SK-MEL-5 (cell line): ENCODE data around the gene PRRG1. TPM values are rescaled to one million over a fixed set of nuclear protein-coding genes. Genes with fewer than 3 reads are reported as not detected.
A peak's percentile ranks its signal among the peaks of the same experiment; 100 is the strongest.
"Not testable (repeated sequence)": the region's sequence is repeated elsewhere in the genome, so short reads cannot be mapped to it uniquely, and the experiment has no call there.

ENCODE experiments used
- DNase-seq: peaks from one replicate; pipeline ENCODE4 v3.0.0-alpha.2; 2016; ENCODE audit warnings: low read depth, low spot score
- in situ Hi-C: cut with HindIII; loops from 2 replicates; pipeline ENCODE4 v1.10.0; 2016; ENCODE audit warnings: low sequenced_read_pairs, high pct_unique_total_duplicates, low pct_unique_long_range_greater_than_20kb
- polyA plus RNA-seq, 2 experiments: library from polyadenylated mRNA; depleted of rRNA; stranded (reverse); fragments of >200 nt; gene quantifications; 2 replicates each; pipeline ENCODE4 v1.2.3, GENCODE V29; 2015
- total RNA-seq: library from RNA; depleted of rRNA; stranded (reverse); fragments of >200 nt; shearing (Covaris generic); gene quantifications from 2 replicates; pipeline ENCODE4 v1.2.3, GENCODE V29; 2014; rRNA removed

PRRG1 gene
- 15.2 and 17.6 TPM in 2 replicates for total RNA-seq
- 11.7 and 13.9 TPM in 2 replicates for polyA plus RNA-seq (2015; cell fraction: cytosol; rRNA removed)
- polyA plus RNA-seq (2015; cell fraction: nucleus; rRNA removed), result 3.8 and 10.3 TPM in 2 replicates

- DNase-seq, result peak; percentile 81
- in situ Hi-C loops, result no loop called here
Measured at GRCh38 chrX:37349221-37350033, at the start of gene PRRG1. Gene PRRG1, plus strand, starts transcription at chrX:37349364. Its CDS starts 56,886 bp downstream, at chrX:37406250.

GRCh38 chrX:37302569-37302968 lies 46.6 kb upstream of the PRRG1 start:
- in situ Hi-C loops, result no loop called here
- DNase-seq, result peak; percentile 50

GRCh38 chrX:37305238-37305637 lies 43.9 kb upstream of the PRRG1 start:
- in situ Hi-C loops, DNase-seq: not testable (repeated sequence)

- DNase-seq, result no peak
- in situ Hi-C loops, result no loop called here
Measured at GRCh38 chrX:37314531-37314930, 34.6 kb upstream of the PRRG1 start.

GRCh38 chrX:37315511-37316248 lies 33.5 kb upstream of the PRRG1 start:
- no peak for DNase-seq
- in situ Hi-C loops, result no loop called here

GRCh38 chrX:37320541-37321203 lies 28.5 kb upstream of the PRRG1 start:
- DNase-seq, result no peak
- in situ Hi-C loops, result no loop called here

DNA sequence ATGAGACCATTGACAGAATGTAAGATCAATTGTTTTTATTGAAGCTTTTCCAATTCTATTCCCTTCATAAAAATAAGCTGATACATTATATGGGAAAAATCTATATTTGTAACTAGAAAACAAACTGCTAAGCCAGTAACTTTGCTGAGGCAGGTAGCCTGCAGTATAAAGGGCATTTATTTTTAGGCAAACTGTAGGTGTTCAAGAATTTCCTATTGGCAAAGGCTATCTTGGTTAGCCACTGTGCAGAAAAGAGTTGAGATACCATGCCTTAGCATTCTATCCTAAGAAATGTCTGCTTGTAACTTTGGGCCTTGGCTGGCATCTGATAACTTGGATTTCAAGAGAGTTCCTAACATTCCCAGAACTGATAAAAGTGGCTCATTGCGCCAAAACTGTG lies 18.5 kb upstream of the PRRG1 start:
- in situ Hi-C loops, result no loop called here
- DNase-seq, result no peak

DNA sequence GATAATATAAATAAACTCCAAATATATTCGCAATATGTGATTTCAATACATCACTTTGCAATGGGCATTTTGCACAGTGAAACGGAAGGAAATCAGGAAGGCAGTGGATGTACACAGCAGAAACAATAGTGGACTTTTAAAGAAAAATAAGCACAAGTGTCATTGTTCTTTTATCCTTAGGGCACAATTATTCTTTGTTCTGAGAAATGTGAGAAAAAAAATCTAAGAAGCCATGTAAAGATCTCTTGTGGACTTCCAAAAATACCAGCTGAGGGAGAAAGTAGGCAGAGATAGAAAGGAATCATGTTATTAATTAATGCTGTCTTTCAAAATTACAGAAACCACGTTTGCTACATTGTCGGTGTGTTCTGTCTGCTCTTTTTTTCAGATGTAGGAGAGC lies 17.6 kb upstream of the PRRG1 start:
- DNase-seq, result peak; percentile 25
- in situ Hi-C loops, result no loop called here

DNA sequence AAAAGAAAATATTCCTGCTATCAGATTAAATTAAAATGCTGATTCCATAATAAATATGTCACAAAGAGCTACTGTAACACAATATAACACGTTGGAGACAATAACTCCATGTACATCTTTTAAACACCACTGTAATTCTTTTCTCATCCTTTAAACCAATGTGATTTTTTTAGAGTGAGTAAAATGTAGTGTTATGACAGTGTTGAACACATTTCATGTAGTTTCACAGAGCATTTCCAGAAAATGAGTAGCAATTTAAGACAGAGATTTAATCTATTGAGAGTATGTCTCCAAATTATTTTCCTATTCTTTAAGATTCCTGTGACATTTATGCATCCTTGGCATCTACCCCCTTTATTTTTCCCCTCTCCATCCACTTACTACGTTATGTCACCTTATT lies 17.1 kb upstream of the PRRG1 start:
- in situ Hi-C loops, result no loop called here
- no peak for DNase-seq

GRCh38 chrX:37332987-37333658 lies 16.0 kb upstream of the PRRG1 start:
- in situ Hi-C loops, result no loop called here
- no peak for DNase-seq

DNA sequence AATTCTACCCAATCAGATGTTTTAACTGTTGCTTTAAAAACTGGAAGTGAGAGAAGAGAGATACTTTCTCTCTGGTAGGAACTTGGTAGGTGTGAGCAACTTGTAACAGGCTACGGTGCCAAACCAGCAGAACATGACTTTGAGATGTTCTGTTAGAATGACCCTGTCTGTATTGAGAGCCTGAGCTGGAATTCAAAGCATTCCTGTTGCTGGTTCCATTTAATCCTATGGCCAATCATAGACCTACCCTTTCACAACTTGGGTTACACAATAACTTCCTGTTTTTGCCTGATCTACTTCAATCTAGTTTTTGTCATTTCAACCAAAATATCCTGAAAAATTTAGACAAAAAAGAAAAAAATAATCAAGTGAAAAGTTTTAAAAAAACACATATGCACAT lies 1.7 kb upstream of the PRRG1 start:
- DNase-seq, result peak; percentile 42
- in situ Hi-C loops, result no loop called here

- in situ Hi-C loops, result no loop called here
- DNase-seq, result peak; percentile 13
Measured at GRCh38 chrX:37348231-37348970, 763 bp upstream of the PRRG1 start.

GRCh38 chrX:37348971-37349220 lies 268 bp upstream of the PRRG1 start:
- DNase-seq, result no peak

DNA sequence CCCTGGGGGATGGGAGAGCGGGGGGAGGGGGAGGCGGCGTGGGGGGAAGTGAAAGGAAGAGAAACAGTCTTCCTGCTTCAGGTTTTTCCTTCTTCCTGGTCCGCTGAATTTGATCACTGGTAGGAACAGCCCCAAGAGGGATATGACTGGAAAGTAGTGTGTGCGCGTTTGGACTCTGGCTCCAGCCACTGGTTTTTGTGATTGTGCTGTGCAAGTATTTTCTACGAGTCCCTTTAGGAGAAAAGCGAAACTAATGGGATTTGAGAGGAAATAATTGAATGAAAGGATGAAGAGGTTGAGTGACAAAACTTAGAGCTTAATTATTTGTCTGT lies 836 bp downstream of the PRRG1 start:
- in situ Hi-C loops, result no loop called here
- peak; percentile 26 for DNase-seq

More at GRCh38 chrX:37348971-37349220, 268 bp upstream of the PRRG1 start:
- in situ Hi-C loops, result no loop called here

- no peak for DNase-seq
- in situ Hi-C loops, result no loop called here
Measured at GRCh38 chrX:37353646-37354045, 4.5 kb downstream of the PRRG1 start.

- in situ Hi-C loops, result no loop called here
- DNase-seq, result no peak
Measured at GRCh38 chrX:37357436-37357835, 8.3 kb downstream of the PRRG1 start.

DNA sequence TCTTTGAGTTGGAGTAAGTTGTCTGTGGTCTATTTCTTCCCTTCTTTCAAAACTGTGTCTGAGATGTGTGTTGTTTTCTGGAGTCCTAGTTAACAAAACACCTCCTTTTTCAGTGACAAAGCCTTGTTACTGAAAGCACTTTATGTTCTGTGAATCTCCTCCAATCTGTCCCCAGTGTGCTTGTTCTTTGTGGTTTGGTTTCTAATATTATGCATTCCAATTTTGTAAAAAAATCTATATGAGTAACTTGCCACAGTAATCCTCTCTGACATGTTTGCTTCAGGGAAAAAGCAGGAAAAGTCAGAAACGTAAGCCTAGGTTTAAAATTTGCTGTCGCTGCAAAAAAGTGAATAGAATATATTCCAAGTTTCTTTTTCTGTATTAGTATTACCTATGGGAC lies 12.4 kb downstream of the PRRG1 start:
- in situ Hi-C loops, result no loop called here
- DNase-seq, result no peak
